PC-3 (cell line): Measurements from ENCODE around the gene MMP15. TPM values are rescaled to one million over a fixed set of nuclear protein-coding genes. Genes with fewer than 3 reads are reported as not detected.

Experiments used
- ATAC-seq: fragments of 200-7000 bp; cut with Tn5 transposase; 2 replicates; pipeline ENCODE4 v1.9.1; 2020; ENCODE audit warnings: mild to moderate bottlenecking, moderate library complexity
- BruUV-seq: library from RNA; stranded (reverse); fragments of 400-500 nt; replicated peaks from 2 replicates; lab custom pipeline; 2021; lab: Mats Ljungman, UMichigan
- CTCF ChIA-PET: fragments of 300-600 bp; sonication (Branson Sonifier 250); formaldehyde crosslinking; loops from one replicate; lab custom pipeline; 2022; ENCODE audit warnings: antibody characterized with exemption; lab: Charles Lee
- POLR2A ChIA-PET: fragments of 300-600 bp; sonication (Branson Sonifier 250); formaldehyde crosslinking; loops from one replicate; lab custom pipeline; 2022; ENCODE audit warnings: antibody characterized with exemption; ENCODE audit not compliant: unreplicated experiment; lab: Charles Lee
- DNase-seq: peaks from one replicate; pipeline ENCODE4 v3.0.0-alpha.2; 2015
- H2AFZ ChIP-seq: fragments of 300-600 bp; sonication (generic); 2 replicates; pipeline ENCODE4 v1.6.0; 2016; ENCODE audit warnings: antibody characterized with exemption, low read length
- H3F3A ChIP-seq: fragments of 300-600 bp; sonication (generic); one replicate; pipeline ENCODE4 v1.6.0; 2017; ENCODE audit warnings: antibody characterized with exemption, low read length, control low read depth, mild to moderate bottlenecking; ENCODE audit not compliant: unreplicated experiment
- H3K27ac ChIP-seq: fragments of 300-600 bp; sonication (generic); 2 replicates; pipeline ENCODE4 v1.5.1; 2016; ENCODE audit warnings: mild to moderate bottlenecking, low read length
- H3K27me3 ChIP-seq: fragments of 300-600 bp; sonication (generic); 2 replicates; pipeline ENCODE4 v1.6.1; 2016; ENCODE audit warnings: low read length, mixed read lengths
- H3K36me3 ChIP-seq: fragments of 300-600 bp; sonication (generic); 2 replicates; pipeline ENCODE4 v1.6.1; 2016; ENCODE audit warnings: low read depth, mixed run types, low read length, mixed read lengths
- H3K4me1 ChIP-seq: fragments of 300-600 bp; sonication (generic); 2 replicates; pipeline ENCODE4 v1.5.1; 2016; ENCODE audit warnings: low read length; ENCODE audit not compliant: insufficient read depth
- H3K4me2 ChIP-seq: fragments of 300-600 bp; sonication (generic); 2 replicates; pipeline ENCODE4 v1.6.0; 2016; ENCODE audit warnings: low read length
- H3K4me3 ChIP-seq: fragments of 300-600 bp; sonication (generic); 2 replicates; pipeline ENCODE4 v1.5.1; 2016; ENCODE audit warnings: mild to moderate bottlenecking, low read length, mixed read lengths
- H3K79me2 ChIP-seq: fragments of 300-600 bp; sonication (generic); 2 replicates; pipeline ENCODE4 v1.6.1; 2017; ENCODE audit warnings: low read length, mixed read lengths
- H3K9ac ChIP-seq: fragments of 300-600 bp; sonication (generic); 2 replicates; pipeline ENCODE4 v1.6.0; 2016; ENCODE audit warnings: mild to moderate bottlenecking, low read length
- H3K9me2 ChIP-seq: fragments of 300-600 bp; sonication (generic); replicated peaks from 2 replicates; pipeline ENCODE4 v1.6.1; 2016; ENCODE audit warnings: mixed run types, low read length, mixed read lengths
- H3K9me3 ChIP-seq: fragments of 300-600 bp; sonication (generic); 2 replicates; pipeline ENCODE4 v1.6.1; 2016; ENCODE audit warnings: low read length, mixed read lengths
- H4K20me1 ChIP-seq: fragments of 300-600 bp; sonication (generic); 2 replicates; pipeline ENCODE4 v1.6.1; 2016; ENCODE audit warnings: low read length, mixed read lengths
- CTCF ChIP-seq: fragments of 300-600 bp; sonication (generic); conservative IDR thresholded peaks from 2 replicates; pipeline ENCODE4 v1.5.1; 2017; ENCODE audit warnings: antibody characterized with exemption, low read depth, mild to moderate bottlenecking, low read length
- EZH2 ChIP-seq: fragments of 300-600 bp; sonication (generic); IDR thresholded peaks from one replicate; pipeline ENCODE4 v1.6.1; 2017; ENCODE audit warnings: antibody characterized with exemption, mild to moderate bottlenecking, low read length; ENCODE audit not compliant: unreplicated experiment
- EZH2phosphoT487 ChIP-seq: fragments of 300-600 bp; sonication (generic); IDR thresholded peaks from 2 replicates; pipeline ENCODE4 v1.6.1; 2018; ENCODE audit warnings: mild to moderate bottlenecking, antibody characterized with exemption, low read length, borderline replicate concordance
- intact Hi-C: fragments of 100-400 bp; cut with micrococcal nuclease; formaldehyde crosslinking; loops from 2 replicates; pipeline ENCODE4 v1.9.0; 2023
- total RNA-seq: library from RNA; depleted of rRNA; stranded (reverse); fragments of >200 nt; gene quantifications from 2 replicates; pipeline ENCODE4 v1.2.3, GENCODE V29; 2014

Gene MMP15
- total RNA-seq, 1 experiment from 2014 or later = 6.3 TPM

DNA sequence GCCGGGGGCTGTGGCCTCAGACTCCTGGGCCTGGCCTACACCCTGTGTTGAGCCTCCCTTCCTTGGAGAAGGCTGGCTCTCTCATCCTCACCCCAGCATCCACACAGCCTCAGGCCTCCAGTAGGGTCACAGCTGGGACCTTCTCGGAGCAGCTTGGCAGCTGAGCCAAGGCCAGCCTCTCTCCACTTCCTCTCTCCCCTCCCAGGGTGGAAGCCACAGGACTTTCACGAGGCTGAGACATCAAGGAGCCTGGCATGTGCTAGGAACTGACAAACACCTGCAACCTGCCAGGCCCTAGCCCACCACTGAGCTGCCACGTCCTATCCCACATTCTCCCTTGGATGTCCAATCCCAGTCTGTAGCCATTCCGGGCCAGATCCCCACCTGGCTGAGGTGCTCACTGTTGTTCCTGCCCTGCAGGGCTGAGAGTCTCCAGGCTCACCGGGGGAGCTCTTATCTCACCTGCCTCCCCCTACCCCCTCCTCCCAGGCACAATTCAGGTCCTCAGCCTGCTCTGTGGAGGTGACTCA lies 3.1 kb downstream of the MMP15 start:
- no peak overlapping the region for H3K27ac ChIP-seq
- H3K27me3 ChIP-seq = no peaks in the 10 kb centered on the region
- H3K9ac ChIP-seq = no peak overlapping the region
- H3K4me1 ChIP-seq = peaks cover 9% of the 10 kb centered on the region; the same call in 1 of the 2 replicates
- H3K4me3 ChIP-seq = no peak overlapping the region
- TF ChIP-seq EZH2phosphoT487 (no peak), CTCF (no peak), EZH2 (no peak)
- no peak overlapping the region for H3K4me2 ChIP-seq
- CTCF ChIA-PET = no interaction called here
- no peaks in the 10 kb centered on the region for H3K79me2 ChIP-seq
- no peaks in the 10 kb centered on the region for H4K20me1 ChIP-seq
- BruUV-seq = no TSS peak
- H3K9me2 ChIP-seq = no peaks in the 10 kb centered on the region
- no peaks in the 10 kb centered on the region for H3K36me3 ChIP-seq
- H2AFZ ChIP-seq = no peak overlapping the region
- intact Hi-C loops = loop anchor here (10.0 kb wide), 1 partner anchor 276 kb away; no protein-coding TSS in a partner anchor
- H3F3A ChIP-seq = no peaks in the 10 kb centered on the region
- H3K9me3 ChIP-seq = no peaks in the 10 kb centered on the region
- DNase-seq (no peak), ATAC-seq (no peak)
- POLR2A ChIA-PET = no interaction called here

DNA sequence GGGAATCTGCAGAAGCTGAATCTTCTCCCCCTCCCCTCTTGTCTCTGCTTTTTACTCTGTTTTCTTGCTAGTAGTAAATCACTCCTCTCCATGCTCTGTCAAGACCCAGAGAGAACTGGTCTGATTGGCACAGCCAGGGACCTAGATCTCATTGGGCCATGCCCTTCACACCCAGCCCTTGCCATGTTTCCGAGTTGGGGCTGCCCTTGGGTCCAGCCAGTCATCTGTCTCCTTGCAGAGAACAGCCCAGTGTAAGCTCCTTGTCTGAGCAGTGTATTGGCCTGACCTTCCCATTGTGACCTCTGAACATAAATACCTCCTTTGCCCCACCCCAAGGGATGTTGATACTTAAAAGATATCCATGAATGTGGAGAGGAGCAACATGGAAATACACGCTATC lies 3.9 kb downstream of the MMP15 start:
- no TSS peak for BruUV-seq
- no peaks in the 10 kb centered on the region for H3K9me2 ChIP-seq
- no peaks in the 10 kb centered on the region for H3K36me3 ChIP-seq
- no peak overlapping the region for H2AFZ ChIP-seq
- no peaks in the 10 kb centered on the region for H4K20me1 ChIP-seq
- H3K79me2 ChIP-seq = no peaks in the 10 kb centered on the region
- no peak overlapping the region for H3K4me2 ChIP-seq
- H3K9ac ChIP-seq = no peak overlapping the region
- H3K27ac ChIP-seq = no peak overlapping the region
- intact Hi-C loops = loop anchor here (10.0 kb wide), 1 partner anchor 275 kb away; no protein-coding TSS in a partner anchor
- ChIA-PET POLR2A (no interaction called here), CTCF (no interaction called here)
- H3F3A ChIP-seq = no peaks in the 10 kb centered on the region
- TF ChIP-seq CTCF = no peak
- TF ChIP-seq EZH2phosphoT487 = no peak
- TF ChIP-seq EZH2 = no peak
- ATAC-seq = no peak
- H3K4me3 ChIP-seq = no peak overlapping the region
- DNase-seq = no peak
- H3K4me1 ChIP-seq = peaks cover 9% of the 10 kb centered on the region; the same call in 1 of the 2 replicates
- H3K9me3 ChIP-seq = no peaks in the 10 kb centered on the region
- no peaks in the 10 kb centered on the region for H3K27me3 ChIP-seq

DNA sequence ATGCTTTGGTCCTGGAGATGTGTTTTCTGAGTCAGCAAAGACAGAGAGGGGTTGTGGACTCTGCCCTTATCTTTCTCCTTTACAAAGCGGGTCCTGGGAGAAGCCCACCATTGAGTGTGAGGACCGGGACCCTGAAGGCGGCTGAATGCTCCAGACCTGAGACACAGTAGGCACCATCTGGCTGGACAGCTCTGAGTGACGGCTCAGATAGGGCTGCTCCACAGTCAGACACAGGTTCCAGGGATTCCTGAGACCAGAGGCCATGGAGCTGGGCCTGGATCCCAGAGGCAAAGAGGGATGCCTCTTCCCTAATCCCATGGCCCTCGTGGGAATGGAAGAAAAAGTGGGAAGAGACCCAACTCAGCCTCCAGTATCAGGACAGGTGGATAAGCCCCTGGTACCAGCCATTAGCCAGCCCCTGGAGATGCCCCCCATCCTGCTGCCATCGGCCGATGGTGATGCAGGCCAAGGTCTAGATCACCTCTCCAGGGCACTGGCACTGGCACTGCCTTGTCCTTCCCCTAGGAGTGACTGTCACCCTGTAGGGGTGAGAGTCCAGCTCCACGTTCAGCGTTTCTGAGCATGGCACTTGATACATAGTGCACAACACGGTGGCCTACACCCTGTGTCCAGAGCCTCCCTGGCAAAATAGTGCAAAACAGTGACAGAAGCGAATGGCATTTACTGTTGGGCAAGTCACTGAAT lies 4.7 kb downstream of the MMP15 start:
- H3K4me1 ChIP-seq = peaks cover 6% of the 10 kb centered on the region; the same call in 1 of the 2 replicates
- H3F3A ChIP-seq = no peaks in the 10 kb centered on the region
- no peaks in the 10 kb centered on the region for H4K20me1 ChIP-seq
- H3K27ac ChIP-seq = no peak overlapping the region
- DNase-seq (no peak), ATAC-seq (no peak)
- H3K27me3 ChIP-seq = no peaks in the 10 kb centered on the region
- no peak for TF ChIP-seq EZH2phosphoT487
- TF ChIP-seq CTCF = no peak
- TF ChIP-seq EZH2 = no peak
- H3K4me2 ChIP-seq = no peak overlapping the region
- ChIA-PET POLR2A (no interaction called here), CTCF (no interaction called here)
- intact Hi-C loops = no loop called here
- H3K9me3 ChIP-seq = no peaks in the 10 kb centered on the region
- no peak overlapping the region for H2AFZ ChIP-seq
- no peaks in the 10 kb centered on the region for H3K36me3 ChIP-seq
- H3K9ac ChIP-seq = no peak overlapping the region
- no peaks in the 10 kb centered on the region for H3K9me2 ChIP-seq
- H3K79me2 ChIP-seq = no peaks in the 10 kb centered on the region
- no TSS peak for BruUV-seq
- no peak overlapping the region for H3K4me3 ChIP-seq
